PC-3 (cell line): ENCODE measurements around the gene UNC5C.

Experiments used
- EZH2 ChIP-seq: fragments of 300-600 bp; sonication (generic); IDR thresholded peaks from one replicate; pipeline ENCODE4 v1.6.1; 2017; ENCODE audit warnings: antibody characterized with exemption, mild to moderate bottlenecking, low read length; ENCODE audit not compliant: unreplicated experiment
- EZH2phosphoT487 ChIP-seq: fragments of 300-600 bp; sonication (generic); IDR thresholded peaks from 2 replicates; pipeline ENCODE4 v1.6.1; 2018; ENCODE audit warnings: mild to moderate bottlenecking, antibody characterized with exemption, low read length, borderline replicate concordance
- TF ChIP-seq, protein P1 (sequence below): fragments of 300-600 bp; sonication (generic); conservative IDR thresholded peaks from 2 replicates; pipeline ENCODE4 v1.5.1; 2017; ENCODE audit warnings: antibody characterized with exemption, low read depth, mild to moderate bottlenecking, low read length

DNA sequence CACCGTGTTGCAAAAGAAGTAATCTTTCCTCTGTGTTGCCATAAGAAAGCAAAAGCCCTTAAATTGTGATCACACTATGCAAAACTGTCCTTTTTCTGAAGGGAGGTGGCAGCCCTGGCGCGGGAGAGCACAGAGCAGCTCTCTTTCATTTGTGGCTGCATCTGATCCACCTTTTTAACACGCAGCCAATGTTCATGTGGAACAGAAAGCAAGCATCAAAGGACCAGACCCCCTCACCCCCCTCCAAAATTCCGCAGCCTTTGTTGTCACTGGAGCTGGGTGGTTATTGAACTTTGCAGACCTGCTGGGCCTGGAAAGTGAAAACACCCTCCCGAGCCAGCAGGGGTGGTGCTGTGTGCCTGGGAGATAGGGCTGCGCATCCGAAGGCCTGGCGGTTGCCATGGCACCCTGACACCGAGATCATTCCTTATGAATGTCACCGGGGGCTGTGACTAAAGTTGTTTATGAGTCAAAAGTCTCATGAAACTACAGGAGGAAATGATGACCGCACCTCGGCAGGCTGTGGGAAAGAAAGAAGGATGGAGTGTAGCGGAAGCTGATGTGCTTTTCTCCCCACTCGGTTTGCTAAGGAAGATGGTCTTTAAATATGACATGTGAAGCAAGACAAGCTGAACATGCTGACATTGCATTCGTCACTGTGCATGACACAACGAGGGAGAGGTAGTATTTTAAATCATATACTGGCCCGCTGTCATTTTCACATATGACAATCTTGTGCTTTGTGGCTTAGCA, 367.4 kb downstream of the UNC5C start:
- TF ChIP-seq, protein P1, sequence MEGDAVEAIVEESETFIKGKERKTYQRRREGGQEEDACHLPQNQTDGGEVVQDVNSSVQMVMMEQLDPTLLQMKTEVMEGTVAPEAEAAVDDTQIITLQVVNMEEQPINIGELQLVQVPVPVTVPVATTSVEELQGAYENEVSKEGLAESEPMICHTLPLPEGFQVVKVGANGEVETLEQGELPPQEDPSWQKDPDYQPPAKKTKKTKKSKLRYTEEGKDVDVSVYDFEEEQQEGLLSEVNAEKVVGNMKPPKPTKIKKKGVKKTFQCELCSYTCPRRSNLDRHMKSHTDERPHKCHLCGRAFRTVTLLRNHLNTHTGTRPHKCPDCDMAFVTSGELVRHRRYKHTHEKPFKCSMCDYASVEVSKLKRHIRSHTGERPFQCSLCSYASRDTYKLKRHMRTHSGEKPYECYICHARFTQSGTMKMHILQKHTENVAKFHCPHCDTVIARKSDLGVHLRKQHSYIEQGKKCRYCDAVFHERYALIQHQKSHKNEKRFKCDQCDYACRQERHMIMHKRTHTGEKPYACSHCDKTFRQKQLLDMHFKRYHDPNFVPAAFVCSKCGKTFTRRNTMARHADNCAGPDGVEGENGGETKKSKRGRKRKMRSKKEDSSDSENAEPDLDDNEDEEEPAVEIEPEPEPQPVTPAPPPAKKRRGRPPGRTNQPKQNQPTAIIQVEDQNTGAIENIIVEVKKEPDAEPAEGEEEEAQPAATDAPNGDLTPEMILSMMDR: no peak
- TF ChIP-seq EZH2phosphoT487 (no peak), EZH2 (no peak)
